Measurements from ENCODE around the gene ECSCR. TPM values are rescaled to one million over a fixed set of nuclear protein-coding genes. Genes with fewer than 3 reads are reported as not detected.
"Not testable (repeated sequence)": the region's sequence is repeated elsewhere in the genome, so short reads cannot be mapped to it uniquely, and the experiment has no call there.

ECSCR gene
- total RNA-seq, 1 donor from 2014 or later, result 47.2 TPM

GRCh38 chr5:139410993-139411828 lies 51.3 kb downstream of the ECSCR start:
- TF ChIP-seq CTCF (IDR thresholded peaks at IDR 0.05), result no peak
- peaks cover under 1% of the 10 kb centered on the region for H3K4me1 ChIP-seq
- no peak for ATAC-seq

GRCh38 chr5:139410121-139410992 lies 52.2 kb downstream of the ECSCR start:
- no peak for TF ChIP-seq CTCF (IDR thresholded peaks at IDR 0.05)
- Histone ChIP-seq H3K27me3 (no peaks in the 10 kb centered on the region), H3K27ac (no peak overlapping the region), H3K4me3 (no peak overlapping the region), H3K4me1 (no peaks in the 10 kb centered on the region), H3K36me3 (no peaks in the 10 kb centered on the region), H3K9me3 (no peaks in the 10 kb centered on the region)
- DNase-seq (no peak), ATAC-seq (no peak)
- intact Hi-C loops (cut with DNase I), result no loop called here

More at GRCh38 chr5:139410993-139411828, 51.3 kb downstream of the ECSCR start:
- H3K36me3 ChIP-seq, result no peaks in the 10 kb centered on the region
- H3K4me3 ChIP-seq, result no peak overlapping the region
- no peak overlapping the region for H3K27ac ChIP-seq
- intact Hi-C loops (cut with DNase I), result no loop called here
- H3K27me3 ChIP-seq, result no peaks in the 10 kb centered on the region
- no peak for DNase-seq
- H3K9me3 ChIP-seq, result no peaks in the 10 kb centered on the region

GRCh38 chr5:139409116-139409515 lies 53.4 kb downstream of the ECSCR start:
- H3K4me3 ChIP-seq; H3K4me1 ChIP-seq; H3K36me3 ChIP-seq; DNase-seq; H3K27ac ChIP-seq; H3K9me3 ChIP-seq; H3K27me3 ChIP-seq; ATAC-seq; intact Hi-C loops (cut with DNase I): not testable (repeated sequence)

GRCh38 chr5:139408191-139408590 lies 54.4 kb downstream of the ECSCR start:
- no peak overlapping the region for H3K4me3 ChIP-seq
- H3K9me3 ChIP-seq, result no peaks in the 10 kb centered on the region
- ATAC-seq, result no peak
- H3K27me3 ChIP-seq, result no peaks in the 10 kb centered on the region
- no peaks in the 10 kb centered on the region for H3K36me3 ChIP-seq
- no peak overlapping the region for H3K27ac ChIP-seq
- peaks cover 6% of the 10 kb centered on the region for H3K4me1 ChIP-seq
- intact Hi-C loops (cut with DNase I), result no loop called here
- TF ChIP-seq CTCF (IDR thresholded peaks at IDR 0.05), result no peak
- no peak for DNase-seq

- intact Hi-C loops (cut with DNase I), result no loop called here
- H3K4me3 ChIP-seq, result no peak overlapping the region
- H3K4me1 ChIP-seq, result peaks cover 6% of the 10 kb centered on the region
- no peak for TF ChIP-seq CTCF (IDR thresholded peaks at IDR 0.05)
- no peak for DNase-seq
- H3K27me3 ChIP-seq, result no peaks in the 10 kb centered on the region
- no peak for ATAC-seq
- no peaks in the 10 kb centered on the region for H3K36me3 ChIP-seq
- H3K9me3 ChIP-seq, result no peaks in the 10 kb centered on the region
- H3K27ac ChIP-seq, result no peak overlapping the region
Measured at GRCh38 chr5:139407517-139407916, 55.0 kb downstream of the ECSCR start.

- ATAC-seq (no peak), DNase-seq (no peak)
- Histone ChIP-seq H3K4me3 (no peak overlapping the region), H3K9me3 (no peaks in the 10 kb centered on the region), H3K27me3 (no peaks in the 10 kb centered on the region), H3K27ac (no peak overlapping the region), H3K36me3 (no peaks in the 10 kb centered on the region), H3K4me1 (peaks cover 6% of the 10 kb centered on the region)
- no peak for TF ChIP-seq CTCF (IDR thresholded peaks at IDR 0.05)
- intact Hi-C loops (cut with DNase I), result no loop called here
Measured at GRCh38 chr5:139406963-139407362, 55.6 kb downstream of the ECSCR start.

All from upper lobe of right lung (tissue), 1 donor.